ENCODE results near the gene NAA40. TPM values are rescaled to one million over a fixed set of nuclear protein-coding genes. Genes with fewer than 3 reads are reported as not detected.

Gene NAA40
- total and polyA plus RNA-seq, 10 of the 15 experiments (the other 5 are each of a cell fraction or from before 2014, with no cell fraction given), result 4.8 to 31.6 (median 22.2) TPM

GRCh38 chr11:63907808-63908530 is 30.8 kb upstream of the NAA40 start:
- H3K9ac ChIP-seq (ENCODE audit: control insufficient read depth, insufficient read depth, low read length), result no peak overlapping the region
- H3K27ac ChIP-seq (ENCODE audit: control insufficient read depth, insufficient read depth), result no peak overlapping the region
- ChIA-PET SMC1A (ENCODE audit: uncharacterized antibody, unreplicated experiment) (interaction anchor here (1.9 kb wide), 1 partner anchor 70 kb away, joined by 17 read pairs; no protein-coding TSS in a partner anchor), CTCF (interaction anchor here (1.9 kb wide), 1 partner anchor 71 kb away, joined by 25 read pairs; no protein-coding TSS in a partner anchor), RAD21 (ENCODE audit: unreplicated experiment) (no interaction called here), POLR2A (no interaction called here)
- no peaks in the 10 kb centered on the region for H3K27me3 ChIP-seq (replicated peaks in 1 of 2; ENCODE audit: control insufficient read depth in 2 of 2, insufficient read depth in 2 of 2, low read length in 1 of 2)
- intact Hi-C loops (cut with micrococcal nuclease; ENCODE audit: unreplicated experiment), result no loop called here
- H3K4me1 ChIP-seq (ENCODE audit: control insufficient read depth, insufficient read depth, low read length), result no peaks in the 10 kb centered on the region
- in situ Hi-C loops (cut with MboI), result no loop called here
- no peaks in the 10 kb centered on the region for H3K9me3 ChIP-seq (replicated peaks; ENCODE audit: control insufficient read depth, insufficient read depth, low read length)
- FAIRE-seq, result no peak
- no peaks in the 10 kb centered on the region for H4K20me1 ChIP-seq (ENCODE audit: control insufficient read depth, insufficient read depth)
- 90% methylated on average over 15 of the region's 21 CpGs for WGBS (ENCODE audit: insufficient coverage, insufficient replicate concordance, low lambda C conversion rate, missing lambda C conversion rate)
- no peak for ATAC-seq
- H3K4me3 ChIP-seq, result no peak overlapping the region
- TF ChIP-seq BACH1 (IDR thresholded peaks at IDR 0.05; ENCODE audit: borderline replicate concordance) (no peak), BCLAF1 (IDR thresholded peaks at IDR 0.05) (no peak), HCFC1 (IDR thresholded peaks at IDR 0.05; ENCODE audit: low read length) (no peak), KAT2A (conservative IDR thresholded peaks at IDR 0.05; ENCODE audit: control insufficient read depth, low read depth, low read length) (no peak), RELA (IDR thresholded peaks at IDR 0.05; ENCODE audit: borderline replicate concordance, partially characterized antibody) (no peak), RBBP5 (conservative IDR thresholded peaks at IDR 0.05) (no peak), PML (IDR thresholded peaks at IDR 0.05; ENCODE audit: low read length) (no peak), EED (IDR thresholded peaks at IDR 0.05; ENCODE audit: low read depth) (no peak)
- no peak overlapping the region for H2AFZ ChIP-seq (ENCODE audit: control insufficient read depth, low read depth, low read length)
- BruUV-seq (replicated peaks), result no TSS peak
- no peak for DNase-seq (ENCODE audit: low read depth, low spot score)
- H3K36me3 ChIP-seq (ENCODE audit: control insufficient read depth in 2 of 2, insufficient read depth in 2 of 2, low read length in 1 of 2), result peaks cover 12 to 30% of the 10 kb centered on the region in 2 experiments; a peak in 3 of 4 replicates
- no peak overlapping the region for H3K4me2 ChIP-seq (ENCODE audit: control insufficient read depth, insufficient read depth)
- no peaks in the 10 kb centered on the region for H3K79me2 ChIP-seq (ENCODE audit: control insufficient read depth, insufficient read depth, low read length)

Measured in GM12878 (cell line).